ENCODE measurements around the gene AMBP.

DNA sequence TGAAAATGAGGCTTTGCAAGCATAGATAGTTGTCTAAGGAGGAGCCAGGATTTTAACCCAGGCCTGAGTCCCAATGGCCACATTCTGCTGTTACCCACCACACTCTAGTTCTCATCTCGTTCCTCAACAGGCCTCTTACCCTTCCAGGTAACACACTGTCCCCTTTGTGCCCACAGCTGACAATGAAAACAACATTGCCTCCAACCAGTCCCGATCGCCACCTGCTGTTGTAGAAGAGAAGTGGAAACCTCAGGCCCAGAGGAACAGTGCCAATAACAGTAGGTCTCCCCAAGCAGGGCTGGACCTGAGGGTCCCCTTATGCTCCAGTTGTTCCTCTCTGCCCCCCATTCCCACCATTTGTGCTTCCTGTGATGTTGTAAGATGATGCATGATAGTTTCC is 30.4 kb downstream of the AMBP start:
- TF ChIP-seq, protein P1, sequence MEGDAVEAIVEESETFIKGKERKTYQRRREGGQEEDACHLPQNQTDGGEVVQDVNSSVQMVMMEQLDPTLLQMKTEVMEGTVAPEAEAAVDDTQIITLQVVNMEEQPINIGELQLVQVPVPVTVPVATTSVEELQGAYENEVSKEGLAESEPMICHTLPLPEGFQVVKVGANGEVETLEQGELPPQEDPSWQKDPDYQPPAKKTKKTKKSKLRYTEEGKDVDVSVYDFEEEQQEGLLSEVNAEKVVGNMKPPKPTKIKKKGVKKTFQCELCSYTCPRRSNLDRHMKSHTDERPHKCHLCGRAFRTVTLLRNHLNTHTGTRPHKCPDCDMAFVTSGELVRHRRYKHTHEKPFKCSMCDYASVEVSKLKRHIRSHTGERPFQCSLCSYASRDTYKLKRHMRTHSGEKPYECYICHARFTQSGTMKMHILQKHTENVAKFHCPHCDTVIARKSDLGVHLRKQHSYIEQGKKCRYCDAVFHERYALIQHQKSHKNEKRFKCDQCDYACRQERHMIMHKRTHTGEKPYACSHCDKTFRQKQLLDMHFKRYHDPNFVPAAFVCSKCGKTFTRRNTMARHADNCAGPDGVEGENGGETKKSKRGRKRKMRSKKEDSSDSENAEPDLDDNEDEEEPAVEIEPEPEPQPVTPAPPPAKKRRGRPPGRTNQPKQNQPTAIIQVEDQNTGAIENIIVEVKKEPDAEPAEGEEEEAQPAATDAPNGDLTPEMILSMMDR (IDR thresholded peaks at IDR 0.05), result no peak
- TF ChIP-seq EZH2 (IDR thresholded peaks at IDR 0.05; ENCODE audit: borderline replicate concordance, insufficient read depth, low read depth, low read length, poor library complexity, severe bottlenecking), result no peak
